MCF 10A (cell line): ENCODE measurements around the gene CENPU. TPM values are rescaled to one million over a fixed set of nuclear protein-coding genes. Genes with fewer than 3 reads are reported as not detected.
"Not testable (repeated sequence)": the region's sequence is repeated elsewhere in the genome, so short reads cannot be mapped to it uniquely, and the experiment has no call there.

Experiments used
- BruUV-seq: library from RNA; stranded (reverse); fragments of 400-500 nt; replicated peaks from 2 replicates; lab custom pipeline; 2021; lab: Mats Ljungman, UMichigan
- CTCF ChIA-PET: fragments of 300-600 bp; sonication (Branson Sonifier 250); formaldehyde crosslinking; extraction: SDS; loops from one replicate; lab custom pipeline; 2021; ENCODE audit warnings: antibody characterized with exemption, inconsistent platforms; lab: Yijun Ruan, JAX
- POLR2A ChIA-PET: fragments of 300-600, 350-650 bp; sonication (Branson Sonifier 250); formaldehyde crosslinking; extraction: SDS; loops from one replicate; lab custom pipeline; 2020; ENCODE audit warnings: antibody characterized with exemption, inconsistent platforms; lab: Yijun Ruan, JAX
- DNase-seq: peaks from one replicate; pipeline ENCODE4 v3.0.0-alpha.2; 2018; ENCODE audit not compliant: unreplicated experiment
- H3K27ac Mint-ChIP-seq: one replicate; pipeline ENCODE4 v1.8.0; 2022; ENCODE audit warnings: mild to moderate bottlenecking, low read depth, mixed read lengths; ENCODE audit not compliant: unreplicated experiment
- H3K27me3 Mint-ChIP-seq: one replicate; pipeline ENCODE4 v1.8.0; 2022; ENCODE audit warnings: mixed read lengths; ENCODE audit not compliant: insufficient read depth, unreplicated experiment
- H3K36me3 Mint-ChIP-seq: one replicate; pipeline ENCODE4 v1.8.0; 2022; ENCODE audit warnings: mild to moderate bottlenecking, moderate library complexity, mixed read lengths; ENCODE audit not compliant: insufficient read depth, unreplicated experiment
- H3K4me1 Mint-ChIP-seq: one replicate; pipeline ENCODE4 v1.8.0; 2022; ENCODE audit warnings: mixed read lengths; ENCODE audit not compliant: insufficient read depth, unreplicated experiment
- H3K4me3 Mint-ChIP-seq: one replicate; pipeline ENCODE4 v1.8.0; 2022; ENCODE audit warnings: mild to moderate bottlenecking, moderate library complexity, mixed read lengths; ENCODE audit not compliant: unreplicated experiment
- H3K9me3 Mint-ChIP-seq: one replicate; pipeline ENCODE4 v1.8.0; 2022; ENCODE audit warnings: mixed read lengths; ENCODE audit not compliant: unreplicated experiment
- CTCF ChIP-seq: fragments of 200-600 bp; IDR thresholded peaks from one replicate; pipeline ENCODE4 v1.8.0; 2022; ENCODE audit warnings: antibody characterized with exemption, mild to moderate bottlenecking; ENCODE audit not compliant: unreplicated experiment
- intact Hi-C: fragments of 100-400 bp; cut with micrococcal nuclease; formaldehyde crosslinking; loops from 2 replicates; pipeline ENCODE4 v1.14.1; 2022
- total RNA-seq: library from RNA; stranded (reverse); gene quantifications from 2 replicates; pipeline ENCODE4 v1.2.3, GENCODE V29; 2022

The CENPU gene
- total RNA-seq, 1 experiment from 2014 or later, result 22.3 TPM

- Mint-ChIP-seq H3K27me3 (no peaks in the 10 kb centered on the region), H3K36me3 (peaks cover 49% of the 10 kb centered on the region), H3K4me1 (no peaks in the 10 kb centered on the region), H3K4me3 (no peak overlapping the region), H3K9me3 (no peaks in the 10 kb centered on the region), H3K27ac (no peak overlapping the region)
- BruUV-seq, result no TSS peak
- ChIA-PET CTCF (no interaction called here), POLR2A (interaction anchor here (1.4 kb wide), 1 partner anchor 12 kb away, joined by 4 read pairs; the partner anchor contains the start of genes CASP3 and PRIMPOL)
- DNase-seq, result no peak
- intact Hi-C loops, result no loop called here
- no peak for TF ChIP-seq CTCF
Measured at GRCh38 chr4:184660978-184661377, 72.9 kb downstream of the CENPU start.

GRCh38 chr4:184657820-184658219 is 76.1 kb downstream of the CENPU start:
- H3K9me3 Mint-ChIP-seq, H3K4me1 Mint-ChIP-seq, H3K27me3 Mint-ChIP-seq, BruUV-seq, intact Hi-C loops, H3K4me3 Mint-ChIP-seq, DNase-seq, H3K27ac Mint-ChIP-seq: not testable (repeated sequence)
- ChIA-PET CTCF (interaction anchor here (0.7 to 0.9 kb wide), 2 partner anchors 153 to 1085 kb away, joined by 3 to 4 read pairs; no protein-coding TSS in a partner anchor), POLR2A (interaction anchor here (0.7 to 1.4 kb wide), 2 partner anchors 13 to 60 kb away, joined by 3 to 4 read pairs; no protein-coding TSS in a partner anchor)
- peaks cover 42% of the 10 kb centered on the region for H3K36me3 Mint-ChIP-seq

- no peak overlapping the region for H3K4me3 Mint-ChIP-seq
- no peaks in the 10 kb centered on the region for H3K27me3 Mint-ChIP-seq
- no TSS peak for BruUV-seq
- H3K36me3 Mint-ChIP-seq, result peaks cover 43% of the 10 kb centered on the region
- H3K4me1 Mint-ChIP-seq, result peaks cover under 1% of the 10 kb centered on the region
- ChIA-PET POLR2A (interaction anchor here (0.7 to 1.4 kb wide), 3 partner anchors 14 to 59 kb away, joined by 3 to 4 read pairs (median 4); no protein-coding TSS in a partner anchor), CTCF (interaction anchor here (0.7 to 0.9 kb wide), 2 partner anchors 154 to 1086 kb away, joined by 3 to 4 read pairs; no protein-coding TSS in a partner anchor)
- intact Hi-C loops, result no loop called here
- no peak for DNase-seq
- no peaks in the 10 kb centered on the region for H3K9me3 Mint-ChIP-seq
- no peak for TF ChIP-seq CTCF
- H3K27ac Mint-ChIP-seq, result no peak overlapping the region
Measured at GRCh38 chr4:184657144-184657543, 76.8 kb downstream of the CENPU start.

- H3K36me3 Mint-ChIP-seq, result peaks cover 45% of the 10 kb centered on the region
- BruUV-seq, result no TSS peak
- no peak overlapping the region for H3K4me3 Mint-ChIP-seq
- ChIA-PET POLR2A (interaction anchor here (1.4 kb wide), 1 partner anchor 15 kb away, joined by 4 read pairs; no protein-coding TSS in a partner anchor), CTCF (interaction anchor here (0.6 kb wide), 1 partner anchor 200 kb away, joined by 4 read pairs; no protein-coding TSS in a partner anchor)
- H3K27me3 Mint-ChIP-seq, result no peaks in the 10 kb centered on the region
- DNase-seq, result no peak
- no peak for TF ChIP-seq CTCF
- no peaks in the 10 kb centered on the region for H3K9me3 Mint-ChIP-seq
- intact Hi-C loops, result no loop called here
- no peak overlapping the region for H3K27ac Mint-ChIP-seq
- H3K4me1 Mint-ChIP-seq, result peaks cover 5% of the 10 kb centered on the region
Measured at GRCh38 chr4:184655889-184656869, 77.7 kb downstream of the CENPU start.
